HEK293 (cell line): ENCODE data around the gene NFKB1.

ENCODE experiments used
- CTCF ChIA-PET: fragments of 350-600 bp; formaldehyde crosslinking; extraction: SDS; loops from one replicate; lab custom pipeline; 2021; ENCODE audit warnings: antibody characterized with exemption; lab: Yijun Ruan, JAX
- POLR2A ChIA-PET: fragments of 300-600 bp; formaldehyde crosslinking; extraction: SDS; loops from one replicate; lab custom pipeline; 2020; ENCODE audit warnings: antibody characterized with exemption, inconsistent platforms; lab: Yijun Ruan, JAX
- H3K27ac ChIP-seq: fragments of 200-500 bp; sonication (Bioruptor generic); 2 replicates; pipeline ENCODE4 v1.5.1; 2014; ENCODE audit warnings: low read depth, low read length, control low read depth, inconsistent platforms; ENCODE audit errors: extremely low read depth
- H3K36me3 ChIP-seq, 2 experiments: fragments of 200-500 bp in 1 of 2; sonication (Bioruptor generic) in 1 of 2; 1 replicate in 1 of 2; 2 replicates in 1 of 2; pipeline ENCODE4 v1.5.1; 2014 to 2017; ENCODE audit warnings: inconsistent platforms in 2 of 2, low read length in 2 of 2; ENCODE audit not compliant: control insufficient read depth in 2 of 2, insufficient read depth in 1 of 2
- H3K4me1 ChIP-seq: fragments of 200-500 bp; sonication (Bioruptor generic); 2 replicates; pipeline ENCODE4 v1.5.1; 2014; ENCODE audit warnings: mild to moderate bottlenecking, low read length, inconsistent platforms; ENCODE audit not compliant: control insufficient read depth, insufficient read depth
- H3K4me3 ChIP-seq: 2 replicates; pipeline ENCODE4 v1.5.1; 2011; ENCODE audit warnings: low read depth, mild to moderate bottlenecking, control low read depth, low read length, moderate library complexity
- H3K9me3 ChIP-seq: fragments of 200-500 bp; sonication (Bioruptor generic); 2 replicates; pipeline ENCODE4 v1.5.1; 2014; ENCODE audit warnings: low read depth, low read length, inconsistent platforms; ENCODE audit not compliant: control insufficient read depth, insufficient read depth
- CTCF ChIP-seq: fragments of 450-650 bp; formaldehyde crosslinking; IDR thresholded peaks from 2 replicates; pipeline ENCODE4 v1.5.1; 2016; ENCODE audit warnings: missing biosample characterization, missing genetic modification characterization
- KLF8 ChIP-seq: fragments of 450-650 bp; formaldehyde crosslinking; IDR thresholded peaks from 2 replicates; pipeline ENCODE4 v1.5.1; 2016; ENCODE audit warnings: missing biosample characterization, missing genetic modification characterization
- SALL2 ChIP-seq: fragments of 450-650 bp; formaldehyde crosslinking; IDR thresholded peaks from 2 replicates; pipeline ENCODE4 v1.5.0; 2017; ENCODE audit warnings: missing biosample characterization, mild to moderate bottlenecking, missing genetic modification characterization, borderline replicate concordance
- ZBTB20 ChIP-seq: fragments of 450-650 bp; formaldehyde crosslinking; IDR thresholded peaks from 2 replicates; pipeline ENCODE4 v1.5.1; 2016; ENCODE audit warnings: missing biosample characterization, missing genetic modification characterization
- ZIC2 ChIP-seq: fragments of 450-650 bp; formaldehyde crosslinking; IDR thresholded peaks from 2 replicates; pipeline ENCODE4 v1.5.1; 2016; ENCODE audit warnings: missing biosample characterization, missing genetic modification characterization
- ZNF19 ChIP-seq: fragments of 450-650 bp; formaldehyde crosslinking; IDR thresholded peaks from 2 replicates; pipeline ENCODE4; 2016; ENCODE audit warnings: missing biosample characterization, missing genetic modification characterization, low read depth
- ZNF221 ChIP-seq: fragments of 450-650 bp; formaldehyde crosslinking; IDR thresholded peaks from 2 replicates; pipeline ENCODE4 v1.5.1; 2017; ENCODE audit warnings: missing biosample characterization, missing genetic modification characterization, borderline replicate concordance
- ZNF223 ChIP-seq: fragments of 450-650 bp; formaldehyde crosslinking; IDR thresholded peaks from 2 replicates; pipeline ENCODE4 v1.5.1; 2016; ENCODE audit warnings: missing biosample characterization, missing genetic modification characterization
- ZNF292 ChIP-seq: fragments of 450-650 bp; formaldehyde crosslinking; IDR thresholded peaks from 2 replicates; pipeline ENCODE4 v1.5.1; 2016; ENCODE audit warnings: low read depth, missing biosample characterization, missing genetic modification characterization, borderline replicate concordance
- ZNF335 ChIP-seq: fragments of 450-650 bp; formaldehyde crosslinking; conservative IDR thresholded peaks from 2 replicates; pipeline ENCODE4 v1.5.1; 2016; ENCODE audit warnings: missing biosample characterization, missing genetic modification characterization
- ZNF354C ChIP-seq: fragments of 450-650 bp; formaldehyde crosslinking; IDR thresholded peaks from 2 replicates; pipeline ENCODE4 v1.5.1; 2016; ENCODE audit warnings: missing biosample characterization, missing genetic modification characterization, low read depth, borderline replicate concordance
- ZNF37A ChIP-seq: fragments of 450-650 bp; IDR thresholded peaks from 2 replicates; pipeline ENCODE4 v1.5.1; 2018; ENCODE audit warnings: missing biosample characterization, missing genetic modification characterization
- ZNF426 ChIP-seq: fragments of 450-650 bp; formaldehyde crosslinking; IDR thresholded peaks from 2 replicates; pipeline ENCODE4 v1.5.1; 2017; ENCODE audit warnings: missing biosample characterization, missing genetic modification characterization, mild to moderate bottlenecking, inconsistent platforms, moderate library complexity
- ZNF549 ChIP-seq: fragments of 450-650 bp; IDR thresholded peaks from 2 replicates; pipeline ENCODE4 v1.5.1; 2018; ENCODE audit warnings: missing biosample characterization, missing genetic modification characterization, mild to moderate bottlenecking, inconsistent platforms, moderate library complexity
- ZNF555 ChIP-seq: fragments of 450-650 bp; formaldehyde crosslinking; conservative IDR thresholded peaks from 2 replicates; pipeline ENCODE4 v1.5.1; 2017; ENCODE audit warnings: missing biosample characterization, mild to moderate bottlenecking, missing genetic modification characterization, inconsistent platforms
- ZNF585B ChIP-seq: fragments of 450-650 bp; formaldehyde crosslinking; IDR thresholded peaks from 2 replicates; pipeline ENCODE4 v1.5.1; 2016; ENCODE audit warnings: missing biosample characterization, missing genetic modification characterization
- ZNF654 ChIP-seq: fragments of 450-650 bp; formaldehyde crosslinking; IDR thresholded peaks from 2 replicates; pipeline ENCODE4 v1.5.1; 2016; ENCODE audit warnings: low read depth, missing biosample characterization, missing genetic modification characterization
- ZSCAN30 ChIP-seq: fragments of 450-650 bp; IDR thresholded peaks from 2 replicates; pipeline ENCODE4 v1.5.1; 2018; ENCODE audit warnings: missing biosample characterization, mild to moderate bottlenecking, missing genetic modification characterization, moderate library complexity
- TF ChIP-seq, protein P1 (sequence below): fragments of 450-650 bp; formaldehyde crosslinking; optimal IDR thresholded peaks from 2 replicates; pipeline ENCODE3; 2016; ENCODE audit warnings: missing biosample characterization, mild to moderate bottlenecking, missing genetic modification characterization
- TF ChIP-seq, protein P2 (sequence below): fragments of 450-650 bp; formaldehyde crosslinking; IDR thresholded peaks from 2 replicates; pipeline ENCODE4 v1.5.1; 2016; ENCODE audit warnings: missing biosample characterization, missing genetic modification characterization
- TF ChIP-seq, protein P3 (sequence below): fragments of 450-650 bp; formaldehyde crosslinking; IDR thresholded peaks from 2 replicates; pipeline ENCODE4 v1.5.1; 2016; ENCODE audit warnings: missing biosample characterization, missing genetic modification characterization
- TF ChIP-seq, protein P4 (sequence below): fragments of 450-650 bp; formaldehyde crosslinking; IDR thresholded peaks from 2 replicates; pipeline ENCODE4 v1.5.1; 2016; ENCODE audit warnings: missing biosample characterization, missing genetic modification characterization

The NFKB1 gene

GRCh38 chr4:102518703-102519131 lies 17.6 kb downstream of the NFKB1 start:
- no peaks in the 10 kb centered on the region for H3K9me3 ChIP-seq
- H3K4me1 ChIP-seq: no peaks in the 10 kb centered on the region
- ChIA-PET CTCF (no interaction called here), POLR2A (no interaction called here)
- H3K27ac ChIP-seq: no peak overlapping the region
- H3K4me3 ChIP-seq: no peak overlapping the region
- no peaks in the 10 kb centered on the region for H3K36me3 ChIP-seq
- no peak for TF ChIP-seq ZNF654
- TF ChIP-seq ZNF426 (tag by site-specific recombination): no peak
- TF ChIP-seq ZNF549 (tag by site-specific recombination): no peak

DNA sequence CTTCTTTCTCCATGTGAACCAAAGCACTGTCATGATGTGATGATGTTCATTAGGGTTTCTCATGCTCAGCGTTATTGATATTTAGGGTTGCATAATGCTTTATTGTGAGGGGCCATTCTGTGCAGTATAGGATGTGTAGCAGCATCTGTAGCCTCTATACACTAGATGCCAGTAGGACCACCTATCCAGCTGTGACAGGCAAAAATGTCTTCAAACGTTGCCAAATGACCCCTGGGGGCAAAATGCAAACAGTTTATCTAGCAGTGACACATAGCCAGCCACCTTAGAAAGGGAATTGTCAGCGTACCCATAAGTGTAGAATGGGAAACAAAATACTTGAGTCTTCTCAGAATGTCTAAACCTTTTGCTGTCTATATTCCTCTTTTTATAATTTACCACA lies 18.8 kb downstream of the NFKB1 start:
- Histone ChIP-seq H3K4me1 (no peaks in the 10 kb centered on the region), H3K9me3 (no peaks in the 10 kb centered on the region)
- TF ChIP-seq ZBTB20 (tag by site-specific recombination): no peak
- no peak for TF ChIP-seq ZNF354C
- TF ChIP-seq ZIC2 (tag by site-specific recombination): peak; percentile 27; the same call in 1 of the 2 replicates
- TF ChIP-seq, all 188 proteins: peak for 1
- ChIA-PET POLR2A (no interaction called here), CTCF (no interaction called here)
- H3K36me3 ChIP-seq: no peaks in the 10 kb centered on the region
- no peak overlapping the region for H3K27ac ChIP-seq
- no peak overlapping the region for H3K4me3 ChIP-seq

DNA sequence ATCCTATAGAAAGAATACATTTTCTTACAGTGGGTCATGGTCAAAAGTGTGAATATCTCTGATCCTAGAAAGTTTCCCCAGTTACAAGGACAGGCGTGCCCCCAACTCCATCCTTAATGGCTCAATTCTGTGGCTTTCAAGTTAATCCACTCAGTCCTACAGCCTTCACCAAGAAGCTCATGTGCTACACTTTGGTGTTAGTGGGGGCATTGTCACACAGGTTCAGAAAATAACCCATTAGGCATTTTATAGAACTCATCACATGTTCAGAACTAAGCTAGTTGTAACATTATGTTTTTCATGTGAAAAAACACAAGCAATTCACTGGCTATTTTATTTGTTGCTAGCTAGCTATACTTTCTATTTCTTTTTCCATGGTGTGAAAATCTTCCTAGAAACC lies 20.4 kb downstream of the NFKB1 start:
- POLR2A ChIA-PET: no interaction called here
- CTCF ChIA-PET: no interaction called here
- Histone ChIP-seq H3K27ac (no peak overlapping the region), H3K36me3 (no peaks in the 10 kb centered on the region), H3K4me3 (no peak overlapping the region), H3K9me3 (no peaks in the 10 kb centered on the region), H3K4me1 (no peaks in the 10 kb centered on the region)
- TF ChIP-seq ZNF585B (tag by site-specific recombination) (no peak), ZNF221 (tag by site-specific recombination) (no peak), ZNF223 (tag by site-specific recombination) (no peak), KLF8 (no peak), ZSCAN30 (tag by site-specific recombination) (no peak), CTCF (tag by site-specific recombination) (no peak), ZNF335 (tag by site-specific recombination) (no peak), ZNF555 (no peak), ZNF19 (no peak), ZNF37A (tag by site-specific recombination) (no peak), ZNF292 (tag by site-specific recombination) (no peak), SALL2 (tag by site-specific recombination) (no peak)
- TF ChIP-seq, protein P1, sequence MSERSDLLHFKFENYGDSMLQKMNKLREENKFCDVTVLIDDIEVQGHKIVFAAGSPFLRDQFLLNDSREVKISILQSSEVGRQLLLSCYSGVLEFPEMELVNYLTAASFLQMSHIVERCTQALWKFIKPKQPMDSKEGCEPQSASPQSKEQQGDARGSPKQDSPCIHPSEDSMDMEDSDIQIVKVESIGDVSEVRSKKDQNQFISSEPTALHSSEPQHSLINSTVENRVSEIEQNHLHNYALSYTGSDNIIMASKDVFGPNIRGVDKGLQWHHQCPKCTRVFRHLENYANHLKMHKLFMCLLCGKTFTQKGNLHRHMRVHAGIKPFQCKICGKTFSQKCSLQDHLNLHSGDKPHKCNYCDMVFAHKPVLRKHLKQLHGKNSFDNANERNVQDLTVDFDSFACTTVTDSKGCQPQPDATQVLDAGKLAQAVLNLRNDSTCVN (tag by site-specific recombination): no peak
- TF ChIP-seq, protein P2, sequence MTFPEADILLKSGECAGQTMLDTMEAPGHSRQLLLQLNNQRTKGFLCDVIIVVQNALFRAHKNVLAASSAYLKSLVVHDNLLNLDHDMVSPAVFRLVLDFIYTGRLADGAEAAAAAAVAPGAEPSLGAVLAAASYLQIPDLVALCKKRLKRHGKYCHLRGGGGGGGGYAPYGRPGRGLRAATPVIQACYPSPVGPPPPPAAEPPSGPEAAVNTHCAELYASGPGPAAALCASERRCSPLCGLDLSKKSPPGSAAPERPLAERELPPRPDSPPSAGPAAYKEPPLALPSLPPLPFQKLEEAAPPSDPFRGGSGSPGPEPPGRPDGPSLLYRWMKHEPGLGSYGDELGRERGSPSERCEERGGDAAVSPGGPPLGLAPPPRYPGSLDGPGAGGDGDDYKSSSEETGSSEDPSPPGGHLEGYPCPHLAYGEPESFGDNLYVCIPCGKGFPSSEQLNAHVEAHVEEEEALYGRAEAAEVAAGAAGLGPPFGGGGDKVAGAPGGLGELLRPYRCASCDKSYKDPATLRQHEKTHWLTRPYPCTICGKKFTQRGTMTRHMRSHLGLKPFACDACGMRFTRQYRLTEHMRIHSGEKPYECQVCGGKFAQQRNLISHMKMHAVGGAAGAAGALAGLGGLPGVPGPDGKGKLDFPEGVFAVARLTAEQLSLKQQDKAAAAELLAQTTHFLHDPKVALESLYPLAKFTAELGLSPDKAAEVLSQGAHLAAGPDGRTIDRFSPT: no peak
- TF ChIP-seq, protein P3, sequence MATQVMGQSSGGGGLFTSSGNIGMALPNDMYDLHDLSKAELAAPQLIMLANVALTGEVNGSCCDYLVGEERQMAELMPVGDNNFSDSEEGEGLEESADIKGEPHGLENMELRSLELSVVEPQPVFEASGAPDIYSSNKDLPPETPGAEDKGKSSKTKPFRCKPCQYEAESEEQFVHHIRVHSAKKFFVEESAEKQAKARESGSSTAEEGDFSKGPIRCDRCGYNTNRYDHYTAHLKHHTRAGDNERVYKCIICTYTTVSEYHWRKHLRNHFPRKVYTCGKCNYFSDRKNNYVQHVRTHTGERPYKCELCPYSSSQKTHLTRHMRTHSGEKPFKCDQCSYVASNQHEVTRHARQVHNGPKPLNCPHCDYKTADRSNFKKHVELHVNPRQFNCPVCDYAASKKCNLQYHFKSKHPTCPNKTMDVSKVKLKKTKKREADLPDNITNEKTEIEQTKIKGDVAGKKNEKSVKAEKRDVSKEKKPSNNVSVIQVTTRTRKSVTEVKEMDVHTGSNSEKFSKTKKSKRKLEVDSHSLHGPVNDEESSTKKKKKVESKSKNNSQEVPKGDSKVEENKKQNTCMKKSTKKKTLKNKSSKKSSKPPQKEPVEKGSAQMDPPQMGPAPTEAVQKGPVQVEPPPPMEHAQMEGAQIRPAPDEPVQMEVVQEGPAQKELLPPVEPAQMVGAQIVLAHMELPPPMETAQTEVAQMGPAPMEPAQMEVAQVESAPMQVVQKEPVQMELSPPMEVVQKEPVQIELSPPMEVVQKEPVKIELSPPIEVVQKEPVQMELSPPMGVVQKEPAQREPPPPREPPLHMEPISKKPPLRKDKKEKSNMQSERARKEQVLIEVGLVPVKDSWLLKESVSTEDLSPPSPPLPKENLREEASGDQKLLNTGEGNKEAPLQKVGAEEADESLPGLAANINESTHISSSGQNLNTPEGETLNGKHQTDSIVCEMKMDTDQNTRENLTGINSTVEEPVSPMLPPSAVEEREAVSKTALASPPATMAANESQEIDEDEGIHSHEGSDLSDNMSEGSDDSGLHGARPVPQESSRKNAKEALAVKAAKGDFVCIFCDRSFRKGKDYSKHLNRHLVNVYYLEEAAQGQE (tag by site-specific recombination): no peak
- TF ChIP-seq, protein P4, sequence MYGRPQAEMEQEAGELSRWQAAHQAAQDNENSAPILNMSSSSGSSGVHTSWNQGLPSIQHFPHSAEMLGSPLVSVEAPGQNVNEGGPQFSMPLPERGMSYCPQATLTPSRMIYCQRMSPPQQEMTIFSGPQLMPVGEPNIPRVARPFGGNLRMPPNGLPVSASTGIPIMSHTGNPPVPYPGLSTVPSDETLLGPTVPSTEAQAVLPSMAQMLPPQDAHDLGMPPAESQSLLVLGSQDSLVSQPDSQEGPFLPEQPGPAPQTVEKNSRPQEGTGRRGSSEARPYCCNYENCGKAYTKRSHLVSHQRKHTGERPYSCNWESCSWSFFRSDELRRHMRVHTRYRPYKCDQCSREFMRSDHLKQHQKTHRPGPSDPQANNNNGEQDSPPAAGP (tag by site-specific recombination): no peak
